ENCODE results near the gene SND1. TPM values are rescaled to one million over a fixed set of nuclear protein-coding genes. Genes with fewer than 3 reads are reported as not detected.
A peak's percentile ranks its signal among the peaks of the same experiment; 100 is the strongest.

SND1 gene
- total RNA-seq, 1 experiment from 2014 or later = 147 TPM

GRCh38 chr7:128115821-128116723, 464.1 kb downstream of the SND1 start:
- Histone ChIP-seq H3K27me3 (no peaks in the 10 kb centered on the region), H3K4me1 (no peaks in the 10 kb centered on the region), H3K4me3 (no peak overlapping the region), H3K27ac (no peak overlapping the region), H3K9me3 (replicated peaks) (no peaks in the 10 kb centered on the region), H3K36me3 (no peaks in the 10 kb centered on the region)
- no peak for DNase-seq

- Histone ChIP-seq H3K4me1 (no peaks in the 10 kb centered on the region), H3K9me3 (replicated peaks) (no peaks in the 10 kb centered on the region), H3K27me3 (no peaks in the 10 kb centered on the region), H3K27ac (no peak overlapping the region), H3K36me3 (no peaks in the 10 kb centered on the region), H3K4me3 (no peak overlapping the region)
- no peak for DNase-seq
Observed at GRCh38 chr7:128116740-128117139, 464.7 kb downstream of the SND1 start.

- Histone ChIP-seq H3K27ac (no peak overlapping the region), H3K27me3 (no peaks in the 10 kb centered on the region), H3K36me3 (no peaks in the 10 kb centered on the region), H3K4me1 (no peaks in the 10 kb centered on the region), H3K4me3 (no peak overlapping the region), H3K9me3 (replicated peaks) (no peaks in the 10 kb centered on the region)
- DNase-seq = no peak
Observed at GRCh38 chr7:128117691-128118090, 465.7 kb downstream of the SND1 start.

- Histone ChIP-seq H3K27me3 (no peaks in the 10 kb centered on the region), H3K9me3 (replicated peaks) (no peaks in the 10 kb centered on the region), H3K36me3 (no peaks in the 10 kb centered on the region), H3K4me3 (no peak overlapping the region), H3K4me1 (no peaks in the 10 kb centered on the region), H3K27ac (no peak overlapping the region)
- no peak for DNase-seq
Observed at GRCh38 chr7:128119036-128119435, 467.0 kb downstream of the SND1 start.

- Histone ChIP-seq H3K9me3 (replicated peaks) (no peaks in the 10 kb centered on the region), H3K4me1 (no peaks in the 10 kb centered on the region), H3K36me3 (no peaks in the 10 kb centered on the region), H3K27me3 (no peaks in the 10 kb centered on the region), H3K4me3 (no peak overlapping the region), H3K27ac (no peak overlapping the region)
- DNase-seq = no peak
Observed at GRCh38 chr7:128120116-128120515, 468.1 kb downstream of the SND1 start.

GRCh38 chr7:128120976-128121490, 469.0 kb downstream of the SND1 start:
- Histone ChIP-seq H3K36me3 (no peaks in the 10 kb centered on the region), H3K4me3 (peak overlapping the region; percentile 59), H3K4me1 (no peaks in the 10 kb centered on the region), H3K27me3 (no peaks in the 10 kb centered on the region), H3K9me3 (replicated peaks) (no peaks in the 10 kb centered on the region), H3K27ac (no peak overlapping the region)
- no peak for DNase-seq

GRCh38 chr7:128121711-128122530, 469.9 kb downstream of the SND1 start:
- Histone ChIP-seq H3K9me3 (replicated peaks) (no peaks in the 10 kb centered on the region), H3K27me3 (no peaks in the 10 kb centered on the region), H3K4me3 (peak overlapping the region; percentile 59), H3K36me3 (no peaks in the 10 kb centered on the region), H3K4me1 (no peaks in the 10 kb centered on the region), H3K27ac (no peak overlapping the region)
- peak; percentile 71 to 75 for DNase-seq

GRCh38 chr7:128122576-128123290, 470.7 kb downstream of the SND1 start:
- H3K27ac ChIP-seq = no peak overlapping the region
- H3K36me3 ChIP-seq = no peaks in the 10 kb centered on the region
- no peaks in the 10 kb centered on the region for H3K27me3 ChIP-seq
- H3K9me3 ChIP-seq (replicated peaks) = no peaks in the 10 kb centered on the region
- DNase-seq = no peak
- H3K4me3 ChIP-seq = no peak overlapping the region
- no peaks in the 10 kb centered on the region for H3K4me1 ChIP-seq

GRCh38 chr7:128123291-128124037, 471.5 kb downstream of the SND1 start:
- DNase-seq = no peak
- no peak overlapping the region for H3K27ac ChIP-seq
- H3K36me3 ChIP-seq = no peaks in the 10 kb centered on the region
- no peak overlapping the region for H3K4me3 ChIP-seq
- H3K27me3 ChIP-seq = no peaks in the 10 kb centered on the region
- H3K9me3 ChIP-seq (replicated peaks) = no peaks in the 10 kb centered on the region
- H3K4me1 ChIP-seq = no peaks in the 10 kb centered on the region

GRCh38 chr7:128124786-128125185, 472.8 kb downstream of the SND1 start:
- no peaks in the 10 kb centered on the region for H3K4me1 ChIP-seq
- no peaks in the 10 kb centered on the region for H3K27me3 ChIP-seq
- no peak for DNase-seq
- H3K27ac ChIP-seq = no peak overlapping the region
- H3K9me3 ChIP-seq (replicated peaks) = no peaks in the 10 kb centered on the region
- H3K36me3 ChIP-seq = no peaks in the 10 kb centered on the region
- H3K4me3 ChIP-seq = no peak overlapping the region

GRCh38 chr7:128125816-128126215, 473.8 kb downstream of the SND1 start:
- Histone ChIP-seq H3K4me3 (no peak overlapping the region), H3K27ac (no peak overlapping the region), H3K36me3 (no peaks in the 10 kb centered on the region), H3K27me3 (0 out of 2 replicates have a peak, but pooled peaks cover 2% of the 10 kb centered on the region), H3K4me1 (no peaks in the 10 kb centered on the region), H3K9me3 (replicated peaks) (no peaks in the 10 kb centered on the region)
- DNase-seq = no peak

- Histone ChIP-seq H3K4me3 (no peak overlapping the region), H3K27me3 (0 out of 2 replicates have a peak, but pooled peaks cover 2% of the 10 kb centered on the region), H3K36me3 (no peaks in the 10 kb centered on the region), H3K9me3 (replicated peaks) (no peaks in the 10 kb centered on the region), H3K27ac (no peak overlapping the region), H3K4me1 (no peaks in the 10 kb centered on the region)
- no peak for DNase-seq
Observed at GRCh38 chr7:128128401-128128800, 476.4 kb downstream of the SND1 start.

- no peak overlapping the region for H3K4me3 ChIP-seq
- no peak overlapping the region for H3K27ac ChIP-seq
- H3K27me3 ChIP-seq = 0 out of 2 replicates have a peak, but pooled peaks cover 2% of the 10 kb centered on the region
- H3K36me3 ChIP-seq = no peaks in the 10 kb centered on the region
- H3K4me1 ChIP-seq = no peaks in the 10 kb centered on the region
- H3K9me3 ChIP-seq (replicated peaks) = no peaks in the 10 kb centered on the region
- no peak for DNase-seq
Observed at GRCh38 chr7:128129224-128129864, 477.4 kb downstream of the SND1 start.
